ENCODE data around the gene TMEM171.

TMEM171 gene

DNA sequence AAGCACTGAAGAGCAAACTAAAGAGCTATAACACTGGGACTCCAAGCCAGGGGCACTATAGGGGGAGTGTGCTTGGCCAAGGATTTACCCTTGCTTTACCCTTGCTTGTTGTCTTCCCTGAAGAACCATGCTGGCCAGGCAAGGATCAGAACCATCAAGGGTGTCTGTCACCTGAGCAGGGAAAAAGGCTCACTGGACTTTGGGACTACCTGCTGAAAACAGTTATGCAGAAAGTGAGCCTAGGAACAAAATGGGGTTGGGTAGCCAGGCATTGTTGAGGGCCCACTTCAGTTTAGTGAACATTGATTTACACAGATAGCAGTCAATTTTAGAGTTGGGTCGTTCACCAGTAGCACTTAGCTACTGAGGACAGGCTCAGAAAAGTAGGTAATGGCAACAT lies 8.0 kb upstream of the TMEM171 start:
- no peak overlapping the region for H3K4me3 ChIP-seq
- TF ChIP-seq, protein P1, sequence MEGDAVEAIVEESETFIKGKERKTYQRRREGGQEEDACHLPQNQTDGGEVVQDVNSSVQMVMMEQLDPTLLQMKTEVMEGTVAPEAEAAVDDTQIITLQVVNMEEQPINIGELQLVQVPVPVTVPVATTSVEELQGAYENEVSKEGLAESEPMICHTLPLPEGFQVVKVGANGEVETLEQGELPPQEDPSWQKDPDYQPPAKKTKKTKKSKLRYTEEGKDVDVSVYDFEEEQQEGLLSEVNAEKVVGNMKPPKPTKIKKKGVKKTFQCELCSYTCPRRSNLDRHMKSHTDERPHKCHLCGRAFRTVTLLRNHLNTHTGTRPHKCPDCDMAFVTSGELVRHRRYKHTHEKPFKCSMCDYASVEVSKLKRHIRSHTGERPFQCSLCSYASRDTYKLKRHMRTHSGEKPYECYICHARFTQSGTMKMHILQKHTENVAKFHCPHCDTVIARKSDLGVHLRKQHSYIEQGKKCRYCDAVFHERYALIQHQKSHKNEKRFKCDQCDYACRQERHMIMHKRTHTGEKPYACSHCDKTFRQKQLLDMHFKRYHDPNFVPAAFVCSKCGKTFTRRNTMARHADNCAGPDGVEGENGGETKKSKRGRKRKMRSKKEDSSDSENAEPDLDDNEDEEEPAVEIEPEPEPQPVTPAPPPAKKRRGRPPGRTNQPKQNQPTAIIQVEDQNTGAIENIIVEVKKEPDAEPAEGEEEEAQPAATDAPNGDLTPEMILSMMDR (IDR thresholded peaks at IDR 0.05) = no peak
- DNase-seq (ENCODE audit: low spot score) = no peak
- no peak overlapping the region for H3K27ac ChIP-seq

DNA sequence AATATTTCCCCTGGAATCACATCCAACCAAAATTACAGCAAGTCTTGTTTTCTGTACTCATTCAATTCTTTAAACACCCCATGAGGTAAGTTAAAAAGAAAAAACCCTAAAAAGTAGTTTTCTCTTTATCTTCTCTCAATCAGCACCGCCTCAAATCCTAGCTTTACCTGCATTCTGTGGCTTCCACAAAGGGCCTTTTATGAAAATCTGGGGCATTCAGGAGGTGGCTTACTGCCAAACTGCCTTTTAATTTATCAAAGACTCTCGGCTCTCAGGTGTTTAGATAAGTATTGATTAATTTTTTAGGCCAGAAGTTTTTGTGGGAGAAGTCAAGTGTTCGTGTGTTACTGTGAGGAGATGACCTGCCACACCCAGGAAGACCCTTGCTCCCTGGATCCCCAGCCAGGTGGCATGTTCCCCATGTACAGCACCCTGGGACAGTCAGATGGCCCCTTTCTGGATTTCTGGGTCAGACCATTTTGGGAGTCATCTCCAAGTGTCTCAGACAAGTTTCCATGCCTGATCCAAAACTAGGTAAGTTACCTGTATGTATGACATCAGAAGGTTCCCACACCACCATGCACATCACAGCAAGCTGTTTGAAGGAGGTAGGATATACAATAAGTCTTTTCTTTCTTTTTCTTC lies 6.2 kb upstream of the TMEM171 start:
- TF ChIP-seq, protein P1 (IDR thresholded peaks at IDR 0.05) = no peak
- no peak overlapping the region for H3K27ac ChIP-seq
- DNase-seq (ENCODE audit: low spot score) = no peak

DNA sequence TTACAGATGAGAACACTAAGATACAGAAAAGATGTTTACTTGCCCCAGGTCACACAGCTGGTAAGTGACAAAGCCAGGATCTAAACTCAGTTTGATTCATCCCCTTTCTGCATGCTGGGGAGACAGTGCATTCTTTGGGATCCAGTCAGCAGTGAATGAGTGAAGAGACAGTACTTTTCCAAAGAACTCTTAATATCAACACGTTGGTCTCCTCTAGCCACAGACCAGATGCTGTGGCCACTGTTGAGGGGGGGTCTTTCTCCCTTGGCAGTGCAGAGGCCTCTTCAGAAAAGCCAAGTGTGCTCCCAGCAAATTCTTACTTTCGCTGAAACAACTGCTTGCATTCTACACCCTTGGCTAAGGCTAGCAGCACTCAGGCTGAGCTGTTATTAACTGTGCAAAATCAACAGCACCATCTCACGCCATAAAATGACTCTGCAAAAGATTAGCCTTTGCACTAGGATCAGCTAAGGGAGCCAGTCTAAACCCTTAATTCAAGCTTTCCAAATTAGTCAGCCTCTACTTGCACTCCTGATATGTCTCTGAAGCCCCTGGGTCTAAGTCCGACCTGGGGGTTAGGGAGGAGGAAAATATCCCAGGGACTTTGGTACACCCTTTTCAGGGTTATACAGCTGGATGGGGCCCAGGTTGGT lies 4.8 kb upstream of the TMEM171 start:
- H3K27ac ChIP-seq = no peak overlapping the region
- no peak for DNase-seq (ENCODE audit: low spot score)
- TF ChIP-seq, protein P1 (IDR thresholded peaks at IDR 0.05) = no peak
- H3K4me3 ChIP-seq = no peak overlapping the region

More for the DNA sequence above, 6.2 kb upstream of the TMEM171 start:
- no peak overlapping the region for H3K4me3 ChIP-seq

DNA sequence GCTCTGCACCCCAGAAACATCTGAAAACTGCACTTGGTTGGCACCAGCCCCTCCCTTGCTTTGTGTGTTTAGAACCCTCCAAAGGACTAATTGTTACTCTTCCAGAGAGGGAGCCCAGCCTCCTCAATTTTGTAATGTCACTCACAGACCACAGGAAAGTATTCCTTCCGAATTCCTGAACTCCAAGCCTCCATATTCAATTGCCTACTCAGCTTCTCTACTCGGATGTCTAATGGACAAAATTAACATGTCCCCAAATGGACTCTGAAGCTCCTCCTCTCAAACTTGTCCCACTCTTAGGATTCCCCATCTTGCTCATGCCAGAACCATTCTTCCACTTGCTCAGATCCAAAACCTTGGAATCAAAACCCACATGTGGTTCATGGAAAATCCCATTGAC lies 3.9 kb upstream of the TMEM171 start:
- TF ChIP-seq, protein P1 (IDR thresholded peaks at IDR 0.05) = no peak
- no peak for DNase-seq (ENCODE audit: low spot score)
- Histone ChIP-seq H3K4me3 (no peak overlapping the region), H3K27ac (no peak overlapping the region)

DNA sequence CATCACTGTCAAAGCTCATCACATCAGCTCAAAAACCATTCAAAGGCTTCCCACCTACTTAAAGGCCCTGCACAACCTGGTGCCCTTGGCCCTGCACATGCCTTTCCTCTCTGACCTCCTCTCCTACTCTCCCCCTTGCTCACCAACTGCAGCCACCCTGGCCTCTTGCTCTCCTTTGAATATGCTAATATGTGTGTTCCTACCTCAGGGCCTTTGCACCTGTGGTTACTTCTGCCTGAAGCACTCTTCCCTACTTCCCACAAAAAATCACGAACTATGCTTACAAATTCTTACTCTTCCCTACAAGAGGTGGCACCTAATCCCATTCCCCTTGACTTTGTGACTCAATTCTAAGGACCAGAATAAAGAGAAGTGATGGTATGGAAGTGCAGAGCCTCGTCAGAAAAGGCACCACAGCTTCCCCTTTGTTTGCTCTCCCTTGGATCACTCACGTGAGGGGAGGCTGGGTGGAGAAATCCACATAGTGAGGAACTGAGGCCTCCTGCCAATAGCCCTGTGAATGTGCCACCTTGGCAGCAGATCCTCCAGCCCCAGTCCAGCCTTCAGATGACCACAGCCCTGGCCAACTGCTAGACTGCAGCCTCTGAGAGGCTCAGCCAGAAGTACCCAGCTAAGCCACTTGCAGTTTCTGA lies 3.2 kb upstream of the TMEM171 start:
- no peak overlapping the region for H3K27ac ChIP-seq
- no peak for DNase-seq (ENCODE audit: low spot score)
- TF ChIP-seq, protein P1 (IDR thresholded peaks at IDR 0.05) = no peak
- no peak overlapping the region for H3K4me3 ChIP-seq

DNA sequence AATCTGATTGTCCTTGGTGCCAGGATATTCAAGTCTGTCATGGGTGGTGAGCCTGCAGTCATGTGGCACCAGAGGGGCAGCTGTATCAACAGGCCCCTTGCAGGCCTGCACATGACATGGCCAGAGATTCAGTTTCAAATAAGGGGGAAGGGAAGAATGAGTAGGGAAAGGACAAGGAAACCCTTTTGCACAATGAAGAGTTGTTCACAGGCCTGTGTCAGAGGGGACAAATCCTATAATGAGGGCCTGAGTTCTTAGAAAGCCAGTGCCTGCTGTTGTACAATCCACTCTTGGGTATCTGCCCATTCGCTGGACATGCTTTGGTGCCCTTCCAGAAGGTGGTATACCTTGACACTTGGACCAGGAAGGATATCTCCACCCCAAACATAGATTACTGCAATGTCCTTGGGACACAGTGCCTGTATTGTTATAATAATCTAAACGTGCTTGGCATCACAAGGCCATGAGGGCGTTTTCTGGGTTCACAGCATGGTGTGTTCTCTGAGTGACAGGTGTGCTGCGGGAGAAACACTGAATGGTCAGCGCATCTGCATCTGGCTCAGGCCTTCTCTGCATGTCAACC lies 1.9 kb upstream of the TMEM171 start:
- no peak overlapping the region for H3K27ac ChIP-seq
- no peak for DNase-seq (ENCODE audit: low spot score)
- TF ChIP-seq, protein P1 (IDR thresholded peaks at IDR 0.05) = no peak
- H3K4me3 ChIP-seq = no peak overlapping the region

Measured in coronary artery (tissue), 2 donors.